Activated T-cell treated with anti-CD3 and anti-CD28 coated beads, Interleukin-2, amount 50 U/mL, for 4 hours (primary cell): ENCODE measurements around the gene ABCB9. TPM values are rescaled to one million over a fixed set of nuclear protein-coding genes. Genes with fewer than 3 reads are reported as not detected.

Source experiments
- ATAC-seq, 2 donors: fragments of 200-7000 bp; cut with Tn5 transposase; one replicate each; pipeline ENCODE4 v1.10.0; 2021
- DNase-seq: peaks from one replicate; pipeline ENCODE4 v3.0.0-alpha.2; 2020
- H3K27me3 Mint-ChIP-seq: one replicate; pipeline ENCODE4 v1.8.0; 2021; ENCODE audit warnings: low read depth, mixed read lengths
- H3K36me3 Mint-ChIP-seq: one replicate; pipeline ENCODE4 v1.8.0; 2022; ENCODE audit warnings: mixed read lengths; ENCODE audit not compliant: insufficient read depth
- H3K4me1 Mint-ChIP-seq: one replicate; pipeline ENCODE4 v1.8.0; 2021; ENCODE audit warnings: low read depth, mixed read lengths
- H3K4me3 Mint-ChIP-seq: one replicate; pipeline ENCODE4 v1.8.0; 2021; ENCODE audit warnings: mild to moderate bottlenecking, moderate library complexity, mixed read lengths
- H3K9me3 Mint-ChIP-seq: one replicate; pipeline ENCODE4 v1.8.0; 2021; ENCODE audit warnings: mixed read lengths
- total RNA-seq, 3 donors: library from RNA; stranded (reverse); gene quantifications; one replicate each; pipeline ENCODE4 v1.2.1, GENCODE V29; 2021

The ABCB9 gene
- total RNA-seq, 3 donors from 2014 or later: 2.3 to 3.2 (median 2.9) TPM

DNA sequence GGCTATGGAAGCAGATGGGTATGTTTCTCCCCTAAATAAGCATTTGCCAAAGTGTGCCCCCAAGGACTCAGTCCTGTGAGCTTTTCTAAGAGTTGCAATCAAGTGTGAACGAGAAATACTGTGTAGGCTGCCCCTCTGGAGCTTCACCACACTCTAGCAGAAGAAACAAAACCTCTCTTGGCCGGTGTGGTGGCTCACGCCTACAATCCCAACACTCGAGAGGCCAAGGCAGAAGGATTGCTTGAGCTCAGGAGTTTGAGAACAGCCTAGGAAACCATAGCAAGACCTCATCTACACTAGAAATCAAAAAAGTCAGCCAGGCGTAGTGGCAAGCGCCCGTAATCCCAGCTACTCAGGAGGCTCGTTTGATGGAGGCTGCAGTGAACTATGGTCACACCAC, 80.1 kb downstream of the ABCB9 start:
- Mint-ChIP-seq H3K9me3 (no peaks in the 10 kb centered on the region), H3K36me3 (peaks cover 7% of the 10 kb centered on the region), H3K4me3 (no peak overlapping the region), H3K4me1 (peaks cover 88% of the 10 kb centered on the region), H3K27me3 (no peaks in the 10 kb centered on the region)
- DNase-seq (no peak), ATAC-seq (no peak)

DNA sequence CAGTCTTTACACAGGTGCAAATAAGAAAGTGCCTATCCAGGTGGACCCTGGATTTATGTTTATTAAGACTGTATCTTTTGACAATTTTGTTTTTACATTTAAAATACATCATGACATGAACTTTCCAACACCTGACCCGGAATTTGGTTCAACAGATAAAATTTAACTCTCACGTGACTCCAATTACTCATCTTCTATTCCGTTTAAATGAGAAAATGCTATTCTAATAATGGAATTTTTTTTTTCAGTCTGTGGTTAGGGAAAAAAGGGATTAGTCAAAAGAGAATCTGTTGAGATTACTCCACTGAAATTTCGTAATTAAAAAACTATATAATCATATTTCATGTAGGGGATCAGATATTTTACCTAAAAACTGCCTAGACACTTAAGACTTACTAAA, 81.4 kb downstream of the ABCB9 start:
- Mint-ChIP-seq H3K9me3 (no peaks in the 10 kb centered on the region), H3K36me3 (peaks cover 6% of the 10 kb centered on the region), H3K4me3 (no peak overlapping the region), H3K27me3 (no peaks in the 10 kb centered on the region), H3K4me1 (peaks cover 90% of the 10 kb centered on the region)
- ATAC-seq: no peak
- no peak for DNase-seq

DNA sequence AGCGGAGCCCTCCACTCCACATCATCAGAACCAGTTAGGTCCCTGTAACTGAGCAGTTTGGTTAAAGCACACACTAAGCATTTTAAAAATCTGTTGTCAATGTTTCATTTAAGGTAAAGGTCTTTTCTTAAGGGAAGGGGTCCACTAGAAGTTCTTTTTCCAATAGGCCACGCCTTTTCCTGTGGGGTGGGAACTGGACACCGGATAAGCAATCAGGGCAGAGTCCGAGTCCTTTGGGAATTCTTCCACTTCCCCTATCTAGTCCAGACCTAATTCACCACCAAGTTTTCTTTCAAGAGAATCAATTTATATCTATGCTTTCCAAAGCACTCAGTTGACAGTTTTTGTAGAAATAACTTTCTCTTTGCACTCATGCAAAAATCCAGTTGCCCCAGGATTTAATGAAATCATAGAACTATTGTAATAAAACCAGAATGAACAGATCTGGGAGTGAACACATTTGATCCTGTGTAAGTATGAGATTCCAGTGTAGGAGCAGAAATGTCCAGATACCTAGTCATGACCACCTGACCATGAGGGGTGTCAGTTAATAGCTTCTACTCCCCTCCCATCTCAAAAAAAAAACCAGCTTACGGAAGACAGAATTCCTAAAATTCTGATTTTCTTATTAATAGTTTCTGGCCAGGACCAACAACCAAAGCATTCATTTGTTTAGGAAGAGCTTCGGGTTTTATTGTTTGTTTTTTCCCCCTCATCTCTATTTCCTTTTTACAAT, 82.0 kb downstream of the ABCB9 start:
- Mint-ChIP-seq H3K4me1 (peaks cover 91% of the 10 kb centered on the region), H3K27me3 (no peaks in the 10 kb centered on the region), H3K36me3 (peaks cover 11% of the 10 kb centered on the region), H3K9me3 (no peaks in the 10 kb centered on the region), H3K4me3 (no peak overlapping the region)
- ATAC-seq (no peak), DNase-seq (no peak)

DNA sequence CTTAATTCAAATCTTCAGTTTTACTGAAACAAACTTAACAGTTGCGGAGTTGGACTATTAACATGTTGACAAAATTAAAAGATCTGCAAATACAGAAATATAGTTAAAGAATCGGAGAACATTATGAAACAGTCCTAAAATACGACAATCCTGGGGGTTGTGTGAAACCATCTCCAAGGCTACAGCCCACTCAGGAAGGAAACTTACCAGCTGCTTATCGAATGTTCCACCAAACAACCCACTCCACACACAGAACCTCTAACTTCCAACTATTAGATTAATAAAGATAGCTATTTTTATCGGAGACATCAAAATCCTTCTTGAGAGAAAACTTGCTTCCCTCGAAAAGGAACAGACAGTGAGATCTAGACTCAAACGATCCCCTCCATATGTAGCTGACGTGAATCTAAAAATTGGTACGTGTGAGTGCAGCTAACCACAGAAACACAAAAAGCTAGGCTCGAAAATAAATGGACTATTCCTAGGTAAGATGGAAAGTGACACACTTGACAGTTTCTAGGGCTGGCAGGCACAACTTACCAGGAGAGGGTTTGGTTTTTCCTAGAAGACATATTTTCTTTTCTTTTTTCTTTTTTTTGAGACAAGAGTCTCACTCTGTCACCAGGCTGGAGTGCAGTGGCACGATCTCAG, 83.2 kb downstream of the ABCB9 start:
- ATAC-seq (no peak), DNase-seq (no peak)
- peaks cover 11% of the 10 kb centered on the region for H3K36me3 Mint-ChIP-seq
- H3K4me1 Mint-ChIP-seq: peaks cover 90% of the 10 kb centered on the region
- no peaks in the 10 kb centered on the region for H3K9me3 Mint-ChIP-seq
- no peaks in the 10 kb centered on the region for H3K27me3 Mint-ChIP-seq
- H3K4me3 Mint-ChIP-seq: peak overlapping the region; percentile 35

DNA sequence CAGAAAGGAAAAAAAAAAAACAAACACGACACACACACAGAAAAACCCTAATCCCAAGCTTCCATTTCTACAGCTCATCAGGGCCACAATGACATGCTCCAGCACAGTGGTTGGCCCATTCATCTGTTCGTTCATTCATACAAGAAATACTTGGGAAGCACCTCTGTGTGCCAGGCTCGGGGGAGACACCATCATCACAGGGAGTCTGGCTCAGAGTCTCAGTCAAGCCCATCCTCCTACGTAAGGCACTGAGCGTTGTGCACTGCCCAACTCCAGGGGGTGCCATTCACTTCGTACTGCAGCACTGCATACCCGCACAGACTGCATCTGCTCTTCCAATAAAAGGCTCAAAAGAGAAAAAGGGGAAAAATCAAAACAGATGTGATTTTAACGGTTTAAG, 85.6 kb downstream of the ABCB9 start:
- peak; percentile 41 to 55 for ATAC-seq
- no peaks in the 10 kb centered on the region for H3K27me3 Mint-ChIP-seq
- H3K36me3 Mint-ChIP-seq: peaks cover 14% of the 10 kb centered on the region
- no peaks in the 10 kb centered on the region for H3K9me3 Mint-ChIP-seq
- no peak for DNase-seq
- H3K4me3 Mint-ChIP-seq: no peak overlapping the region
- H3K4me1 Mint-ChIP-seq: peaks cover 89% of the 10 kb centered on the region

DNA sequence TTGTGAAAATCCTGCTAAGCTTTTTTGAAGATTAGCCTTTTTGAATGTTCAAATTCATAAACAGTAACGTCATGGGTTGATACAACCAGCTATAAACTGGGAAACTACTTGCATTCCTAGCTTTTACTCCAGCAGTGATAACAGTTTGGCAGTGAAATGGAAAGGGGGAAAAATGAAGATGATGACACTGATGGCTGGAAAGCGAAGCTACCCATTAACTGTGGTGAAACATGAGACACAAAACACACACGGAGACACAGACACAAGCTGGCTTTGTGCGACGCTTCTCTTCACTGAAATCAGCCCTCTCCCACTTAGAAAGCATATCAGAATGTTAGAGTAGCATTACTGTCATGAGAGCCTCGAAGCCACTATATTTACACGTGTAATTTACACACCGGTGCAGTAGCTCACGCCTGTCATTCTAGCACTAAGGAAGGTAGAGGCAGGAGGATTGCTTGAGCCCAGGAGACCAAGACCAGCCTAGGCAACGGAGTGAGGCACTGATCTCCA, 86.1 kb downstream of the ABCB9 start:
- DNase-seq: no peak
- Mint-ChIP-seq H3K4me3 (no peak overlapping the region), H3K9me3 (no peaks in the 10 kb centered on the region), H3K4me1 (peaks cover 93% of the 10 kb centered on the region), H3K36me3 (peaks cover 14% of the 10 kb centered on the region), H3K27me3 (no peaks in the 10 kb centered on the region)
- ATAC-seq: no peak

Other genes with a start within 250 kb of the ABCB9 start
- not detected for gene HCAR3, start 249.7 kb downstream of the ABCB9 start, total RNA-seq
- gene HCAR1, start 235.6 kb downstream of the ABCB9 start, total RNA-seq: under 1 TPM; 0.24 to 0.61 (median 0.40) TPM
- 10 to 100 TPM; 88.1 to 92.9 (median 90.2) TPM for gene DENR, start 213.6 kb downstream of the ABCB9 start, total RNA-seq
- 1 to 10 TPM in 1 of 3 donors, under 1 TPM in 2; 0.40 to 1.3 (median 0.43) TPM for gene CCDC62, start 191.9 kb downstream of the ABCB9 start, total RNA-seq
- gene HIP1R, start 131.0 kb downstream of the ABCB9 start, total RNA-seq: 10 to 100 TPM; 23.2 to 34.5 (median 32.1) TPM
- 10 to 100 TPM; 11.9 to 20.3 (median 18.4) TPM for gene VPS37B, start 70.3 kb downstream of the ABCB9 start, total RNA-seq
- gene OGFOD2, start 8.8 kb upstream of the ABCB9 start, total RNA-seq: 10 to 100 TPM; 23.1 to 25.5 (median 24.7) TPM
- 100 to 1,000 TPM; 118 to 141 (median 129) TPM for gene ARL6IP4, start 14.2 kb upstream of the ABCB9 start, total RNA-seq
- 1 to 10 TPM; 7.3 to 9.3 (median 9.2) TPM for gene PITPNM2, start 184.6 kb upstream of the ABCB9 start, total RNA-seq